SK-N-SH (cell line): ENCODE data around the gene DLG2. TPM values are rescaled to one million over a fixed set of nuclear protein-coding genes. Genes with fewer than 3 reads are reported as not detected.

Source experiments
- CTCF ChIA-PET: fragments of 300-600, 350-600 bp; formaldehyde crosslinking; extraction: SDS; loops from one replicate; lab custom pipeline; 2021; lab: Yijun Ruan, JAX
- POLR2A ChIA-PET: fragments of 350-600 bp; sonication (Branson Sonifier 250); formaldehyde crosslinking; extraction: SDS; loops from one replicate; lab custom pipeline; 2020; ENCODE audit warnings: antibody characterized with exemption, inconsistent platforms; lab: Yijun Ruan, JAX
- DNase-seq: peaks from one replicate; pipeline ENCODE4 v3.0.0; 2012
- H2AFZ ChIP-seq: fragments of 200-600 bp; sonication (generic); 2 replicates; pipeline ENCODE4 v1.8.1; 2016; ENCODE audit warnings: antibody characterized with exemption, mild to moderate bottlenecking, low read depth
- H3F3A ChIP-seq: fragments of 200-600 bp; sonication (generic); replicated peaks from 2 replicates; pipeline ENCODE3; 2016; ENCODE audit warnings: antibody characterized with exemption, mild to moderate bottlenecking; ENCODE audit not compliant: insufficient read depth
- H3K27ac ChIP-seq, 2 experiments: fragments of 200-500 bp in 1 of 2; fragments of 200-600 bp in 1 of 2; sonication (Bioruptor generic) in 1 of 2; sonication (generic), shearing (Covaris generic) in 1 of 2; 2 replicates each; pipeline versions ENCODE4 v1.5.1 to v1.6.1; 2014 to 2016; ENCODE audit warnings: low read depth in 2 of 2, inconsistent platforms in 1 of 2, low read length in 1 of 2, mild to moderate bottlenecking in 1 of 2, mixed read lengths in 1 of 2
- H3K27me3 ChIP-seq: fragments of 200-600 bp; sonication (generic), shearing (Covaris generic); 2 replicates; pipeline ENCODE4 v1.6.1; 2016; ENCODE audit warnings: mixed run types; ENCODE audit not compliant: insufficient read depth
- H3K36me3 ChIP-seq, 2 experiments: fragments of 200-500 bp in 1 of 2; fragments of 200-600 bp in 1 of 2; sonication (Bioruptor generic) in 1 of 2; sonication (generic) in 1 of 2; replicated peaks in 1 of 2; 2 replicates each; pipeline versions ENCODE3 to v1.5.1; 2014 to 2016; ENCODE audit warnings: low read length in 1 of 2, mild to moderate bottlenecking in 1 of 2; ENCODE audit not compliant: insufficient read depth in 2 of 2, control insufficient read depth in 1 of 2
- H3K4me1 ChIP-seq, 2 experiments: fragments of 200-500 bp in 1 of 2; fragments of 200-600 bp in 1 of 2; sonication (Bioruptor generic) in 1 of 2; sonication (generic), shearing (Covaris generic) in 1 of 2; 2 replicates each; pipeline versions ENCODE4 v1.5.1 to v1.6.1; 2014 to 2016; ENCODE audit warnings: low read depth in 1 of 2, low read length in 1 of 2, mixed run types in 1 of 2; ENCODE audit not compliant: insufficient read depth in 2 of 2, control insufficient read depth in 1 of 2
- H3K4me2 ChIP-seq: fragments of 200-600 bp; sonication (generic), shearing (Covaris generic); 2 replicates; pipeline ENCODE4 v1.6.1; 2017; ENCODE audit warnings: mixed run types
- H3K4me3 ChIP-seq, 2 experiments: fragments of 200-500 bp in 1 of 2; fragments of 200-600 bp in 1 of 2; sonication (Bioruptor generic) in 1 of 2; sonication (generic), shearing (Covaris generic) in 1 of 2; 2 replicates each; pipeline versions ENCODE4 v1.5.1 to v1.8.1; 2014 to 2016; ENCODE audit warnings: low read depth in 2 of 2, inconsistent platforms in 1 of 2, low read length in 1 of 2, mild to moderate bottlenecking in 1 of 2, mixed read lengths in 1 of 2, moderate library complexity in 1 of 2
- H3K79me2 ChIP-seq: fragments of 200-600 bp; sonication (generic); 2 replicates; pipeline ENCODE4 v1.8.1; 2017; ENCODE audit warnings: mild to moderate bottlenecking; ENCODE audit not compliant: insufficient read depth
- H3K9ac ChIP-seq: fragments of 200-600 bp; sonication (generic); 2 replicates; pipeline ENCODE4 v1.6.1; 2017; ENCODE audit warnings: mixed run types
- H3K9me2 ChIP-seq: fragments of 200-600 bp; sonication (generic); 2 replicates; pipeline ENCODE4 v1.6.1; 2017; ENCODE audit warnings: mixed run types
- H3K9me3 ChIP-seq: fragments of 200-600 bp; sonication (generic); 2 replicates; pipeline ENCODE4 v1.6.1; 2017; ENCODE audit warnings: mixed run types, mild to moderate bottlenecking, moderate library complexity
- H4K20me1 ChIP-seq: fragments of 200-600 bp; sonication (generic); 2 replicates; pipeline ENCODE4 v1.6.1; 2017; ENCODE audit warnings: mild to moderate bottlenecking, mixed run types; ENCODE audit not compliant: insufficient read depth
- ELF1 ChIP-seq: IDR thresholded peaks from 2 replicates; pipeline ENCODE4 v1.4.0; 2012
- FOXJ3 ChIP-seq: sonication (generic); formaldehyde crosslinking; IDR thresholded peaks from 2 replicates; pipeline ENCODE4 v1.5.1; 2020; ENCODE audit warnings: mild to moderate bottlenecking, missing genetic modification reagents
- GABPA ChIP-seq: IDR thresholded peaks from 2 replicates; pipeline ENCODE4 v1.4.0; 2012; ENCODE audit warnings: low read depth, mild to moderate bottlenecking
- JUND ChIP-seq: IDR thresholded peaks from 2 replicates; pipeline ENCODE4 v1.4.0; 2012
- NFIC ChIP-seq: IDR thresholded peaks from 2 replicates; pipeline ENCODE4 v1.4.0; 2012; ENCODE audit warnings: borderline replicate concordance
- NRF1 ChIP-seq: IDR thresholded peaks from 2 replicates; pipeline ENCODE4 v1.6.1; 2012; ENCODE audit warnings: low read depth, mild to moderate bottlenecking, low read length
- POLR2AphosphoS5 ChIP-seq: IDR thresholded peaks from 2 replicates; pipeline ENCODE4 v1.6.1; 2012; ENCODE audit warnings: low read depth, low read length
- RFX5 ChIP-seq: IDR thresholded peaks from 2 replicates; pipeline ENCODE4 v1.6.1; 2012; ENCODE audit warnings: mild to moderate bottlenecking, improper control_type of control experiment, low read length
- RXRA ChIP-seq: IDR thresholded peaks from 2 replicates; pipeline ENCODE4 v1.4.0; 2012; ENCODE audit warnings: low read depth, mild to moderate bottlenecking, borderline replicate concordance
- SIN3A ChIP-seq: IDR thresholded peaks from 2 replicates; pipeline ENCODE4 v1.6.1; 2012; ENCODE audit warnings: low read depth, mild to moderate bottlenecking, low read length, moderate library complexity, borderline replicate concordance
- TCF12 ChIP-seq: IDR thresholded peaks from 2 replicates; pipeline ENCODE4 v1.4.0; 2012
- TEAD4 ChIP-seq: IDR thresholded peaks from 2 replicates; pipeline ENCODE4 v1.4.0; 2012; ENCODE audit warnings: mild to moderate bottlenecking, borderline replicate concordance; ENCODE audit not compliant: insufficient read depth
- WGBS: methylation state at CpG from one replicate; pipeline ENCODE4 v1.1.6; 2017; ENCODE audit warnings: low lambda C conversion rate; 5-methylcytosine and 5-hydroxymethylcytosine counted together
- polyA plus RNA-seq, 3 experiments: library from polyadenylated mRNA; depleted of rRNA; stranded (reverse); fragments of >200 nt; gene quantifications; 2 replicates each; pipeline ENCODE4 v1.2.3, GENCODE V29; 2012
- TF ChIP-seq, protein P1 (sequence below): IDR thresholded peaks from 2 replicates; pipeline ENCODE4; 2012
- TF ChIP-seq, protein P2 (sequence below): IDR thresholded peaks from 2 replicates; pipeline ENCODE4 v1.4.0; 2012; ENCODE audit warnings: low read depth
- TF ChIP-seq, protein P3 (sequence below): IDR thresholded peaks from 2 replicates; pipeline ENCODE4 v1.4.0; 2012; ENCODE audit warnings: low read depth, borderline replicate concordance
- TF ChIP-seq, protein P4 (sequence below): fragments of 150-350 bp; IDR thresholded peaks from 2 replicates; pipeline ENCODE4 v1.6.1; 2017; ENCODE audit warnings: antibody characterized with exemption, low read length, low read depth, borderline replicate concordance

Gene DLG2
- polyA plus RNA-seq, 1 of the 3 experiments (the other 2 are of a cell fraction) = 0.21 TPM

DNA sequence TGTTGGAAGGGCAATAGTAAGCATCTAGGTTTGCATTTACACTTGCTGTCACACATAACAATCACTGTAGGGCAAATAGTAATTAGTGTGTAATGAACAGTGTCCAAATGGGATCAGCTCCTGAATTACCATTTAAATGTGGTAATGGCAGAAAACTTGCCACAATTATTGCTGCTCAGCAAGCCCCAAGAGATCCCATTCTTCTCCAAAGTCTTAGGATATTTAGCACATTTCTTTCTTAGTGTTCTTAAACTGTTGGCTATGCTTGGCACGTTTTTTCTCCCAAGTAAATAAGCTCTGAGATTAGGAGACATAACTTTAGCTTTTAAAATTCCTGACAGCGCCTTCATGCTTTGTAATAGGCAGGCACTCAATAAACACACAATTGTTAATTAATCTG, 1037.0 kb downstream of the DLG2 start:
- CTCF ChIA-PET = no interaction called here
- POLR2A ChIA-PET = no interaction called here
- Histone ChIP-seq H3K79me2 (no peaks in the 10 kb centered on the region), H3K36me3 (no peaks in the 10 kb centered on the region), H3K4me2 (no peak overlapping the region), H2AFZ (no peak overlapping the region), H3K4me3 (no peak overlapping the region), H3F3A (no peaks in the 10 kb centered on the region), H3K4me1 (no peaks in the 10 kb centered on the region), H3K9me3 (no peaks in the 10 kb centered on the region; the same call in 1 of the 2 replicates), H3K9me2 (no peaks in the 10 kb centered on the region)
- no peak for DNase-seq
- 10% methylated on average over 2 of the region's 2 CpGs for WGBS
- TF ChIP-seq, protein P1, sequence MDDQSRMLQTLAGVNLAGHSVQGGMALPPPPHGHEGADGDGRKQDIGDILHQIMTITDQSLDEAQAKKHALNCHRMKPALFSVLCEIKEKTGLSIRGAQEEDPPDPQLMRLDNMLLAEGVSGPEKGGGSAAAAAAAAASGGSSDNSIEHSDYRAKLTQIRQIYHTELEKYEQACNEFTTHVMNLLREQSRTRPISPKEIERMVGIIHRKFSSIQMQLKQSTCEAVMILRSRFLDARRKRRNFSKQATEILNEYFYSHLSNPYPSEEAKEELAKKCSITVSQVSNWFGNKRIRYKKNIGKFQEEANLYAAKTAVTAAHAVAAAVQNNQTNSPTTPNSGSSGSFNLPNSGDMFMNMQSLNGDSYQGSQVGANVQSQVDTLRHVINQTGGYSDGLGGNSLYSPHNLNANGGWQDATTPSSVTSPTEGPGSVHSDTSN = no peak
- TF ChIP-seq, protein P2, sequence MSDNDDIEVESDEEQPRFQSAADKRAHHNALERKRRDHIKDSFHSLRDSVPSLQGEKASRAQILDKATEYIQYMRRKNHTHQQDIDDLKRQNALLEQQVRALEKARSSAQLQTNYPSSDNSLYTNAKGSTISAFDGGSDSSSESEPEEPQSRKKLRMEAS = no peak
- TF ChIP-seq RXRA = no peak
- TF ChIP-seq ELF1 = no peak
- no peak for TF ChIP-seq NFIC
- no peak for TF ChIP-seq JUND
- TF ChIP-seq, all 33 proteins: peak for 0
- Histone ChIP-seq H3K27me3 (no peaks in the 10 kb centered on the region), H4K20me1 (no peaks in the 10 kb centered on the region), H3K9ac (no peak overlapping the region), H3K27ac (no peak overlapping the region)

DNA sequence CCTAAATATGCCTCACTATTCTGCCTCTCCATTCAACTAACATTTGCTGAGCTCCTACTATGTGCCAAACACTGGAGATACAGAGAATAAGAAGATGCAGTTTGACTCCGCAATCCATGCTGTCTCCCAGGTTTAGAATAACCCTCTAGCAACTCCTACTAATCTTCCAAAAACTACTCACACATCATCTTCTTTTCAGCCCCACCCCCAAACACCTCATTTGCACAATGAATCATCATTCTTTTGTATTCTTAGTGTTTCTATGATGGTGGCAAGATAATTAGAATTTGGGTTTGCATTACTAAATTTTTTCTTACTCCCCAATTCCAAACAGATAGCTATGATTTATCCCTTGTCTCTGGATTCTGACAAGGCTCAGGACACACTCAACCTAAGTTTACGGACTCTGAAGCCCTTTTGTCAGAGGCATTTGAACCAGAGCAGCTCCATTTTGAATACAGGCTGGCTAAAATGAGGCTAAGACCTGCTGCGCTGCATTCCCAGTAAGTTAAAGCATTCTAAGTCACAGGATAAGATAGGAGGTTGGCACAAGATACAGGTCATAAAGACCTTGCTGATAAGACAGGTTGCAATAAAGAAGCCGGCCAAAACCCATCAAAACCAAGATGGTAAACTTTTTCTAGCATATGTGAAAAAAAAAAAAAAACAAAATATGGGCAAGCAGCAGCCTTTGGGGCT, 1038.9 kb downstream of the DLG2 start:
- ChIA-PET POLR2A (no interaction called here), CTCF (interaction anchor here (0.6 to 1.4 kb wide), 3 partner anchors 33 to 760 kb away, joined by 3 read pairs; no protein-coding TSS in a partner anchor)
- no peaks in the 10 kb centered on the region for H3K36me3 ChIP-seq
- H3K9me2 ChIP-seq = no peaks in the 10 kb centered on the region
- no peak overlapping the region for H3K9ac ChIP-seq
- H4K20me1 ChIP-seq = no peaks in the 10 kb centered on the region
- no peaks in the 10 kb centered on the region for H3K79me2 ChIP-seq
- 48% methylated on average over 4 of the region's 4 CpGs for WGBS
- H3K27ac ChIP-seq = no peak overlapping the region
- no peak overlapping the region for H3K4me3 ChIP-seq
- no peaks in the 10 kb centered on the region for H3F3A ChIP-seq
- no peaks in the 10 kb centered on the region; the same call in 1 of the 2 replicates for H3K9me3 ChIP-seq
- no peaks in the 10 kb centered on the region for H3K4me1 ChIP-seq
- no peaks in the 10 kb centered on the region for H3K27me3 ChIP-seq
- no peak overlapping the region for H2AFZ ChIP-seq
- no peak for DNase-seq
- no peak overlapping the region for H3K4me2 ChIP-seq
- TF ChIP-seq TEAD4 = no peak
- no peak for TF ChIP-seq TCF12
- no peak for TF ChIP-seq FOXJ3
- no peak for TF ChIP-seq SIN3A
- TF ChIP-seq, protein P3, sequence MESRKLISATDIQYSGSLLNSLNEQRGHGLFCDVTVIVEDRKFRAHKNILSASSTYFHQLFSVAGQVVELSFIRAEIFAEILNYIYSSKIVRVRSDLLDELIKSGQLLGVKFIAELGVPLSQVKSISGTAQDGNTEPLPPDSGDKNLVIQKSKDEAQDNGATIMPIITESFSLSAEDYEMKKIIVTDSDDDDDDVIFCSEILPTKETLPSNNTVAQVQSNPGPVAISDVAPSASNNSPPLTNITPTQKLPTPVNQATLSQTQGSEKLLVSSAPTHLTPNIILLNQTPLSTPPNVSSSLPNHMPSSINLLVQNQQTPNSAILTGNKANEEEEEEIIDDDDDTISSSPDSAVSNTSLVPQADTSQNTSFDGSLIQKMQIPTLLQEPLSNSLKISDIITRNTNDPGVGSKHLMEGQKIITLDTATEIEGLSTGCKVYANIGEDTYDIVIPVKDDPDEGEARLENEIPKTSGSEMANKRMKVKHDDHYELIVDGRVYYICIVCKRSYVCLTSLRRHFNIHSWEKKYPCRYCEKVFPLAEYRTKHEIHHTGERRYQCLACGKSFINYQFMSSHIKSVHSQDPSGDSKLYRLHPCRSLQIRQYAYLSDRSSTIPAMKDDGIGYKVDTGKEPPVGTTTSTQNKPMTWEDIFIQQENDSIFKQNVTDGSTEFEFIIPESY = no peak
- no peak for TF ChIP-seq RXRA
- TF ChIP-seq, protein P4, sequence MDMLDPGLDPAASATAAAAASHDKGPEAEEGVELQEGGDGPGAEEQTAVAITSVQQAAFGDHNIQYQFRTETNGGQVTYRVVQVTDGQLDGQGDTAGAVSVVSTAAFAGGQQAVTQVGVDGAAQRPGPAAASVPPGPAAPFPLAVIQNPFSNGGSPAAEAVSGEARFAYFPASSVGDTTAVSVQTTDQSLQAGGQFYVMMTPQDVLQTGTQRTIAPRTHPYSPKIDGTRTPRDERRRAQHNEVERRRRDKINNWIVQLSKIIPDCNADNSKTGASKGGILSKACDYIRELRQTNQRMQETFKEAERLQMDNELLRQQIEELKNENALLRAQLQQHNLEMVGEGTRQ = no peak
- no peak for TF ChIP-seq POLR2AphosphoS5
- TF ChIP-seq RFX5 = no peak
- no peak for TF ChIP-seq GABPA
- TF ChIP-seq NRF1 = no peak
- TF ChIP-seq, all 33 proteins: peak for 0
